AG04450 (cell line): Measurements from ENCODE around the gene CCL1. TPM values are rescaled to one million over a fixed set of nuclear protein-coding genes. Genes with fewer than 3 reads are reported as not detected.

Experiments
- CTCF ChIA-PET: fragments of 300-600, 350-600 bp; formaldehyde crosslinking; extraction: SDS; loops from one replicate; lab custom pipeline; 2022; ENCODE audit warnings: antibody characterized with exemption, inconsistent platforms; lab: Charles Lee
- POLR2A ChIA-PET: fragments of 350-600 bp; formaldehyde crosslinking; extraction: SDS; loops from one replicate; lab custom pipeline; 2021; ENCODE audit warnings: antibody characterized with exemption, inconsistent platforms; lab: Yijun Ruan, JAX
- DNase-seq: peaks from one replicate; pipeline ENCODE4 v3.0.0-alpha.2; 2011; ENCODE audit warnings: low read depth, low spot score
- H3K27ac ChIP-seq: one replicate; pipeline ENCODE4 v1.5.1; 2012; ENCODE audit warnings: low read depth, low read length, control low read depth
- H3K27me3 ChIP-seq: one replicate; pipeline ENCODE4 v1.6.0; 2012; ENCODE audit warnings: low read length; ENCODE audit not compliant: control insufficient read depth, insufficient read depth
- H3K4me3 ChIP-seq: 2 replicates; pipeline ENCODE4 v1.5.1; 2011; ENCODE audit warnings: mild to moderate bottlenecking, low read depth, low read length, control low read depth
- H3K9me3 ChIP-seq: 2 replicates; pipeline ENCODE4 v1.5.1; 2012; ENCODE audit warnings: low read length; ENCODE audit not compliant: control insufficient read depth, insufficient read depth
- CTCF ChIP-seq: IDR thresholded peaks from 2 replicates; pipeline ENCODE4 v1.5.1; 2011; ENCODE audit warnings: low read depth, low read length, control low read depth, inconsistent platforms
- polyA plus RNA-seq: library from polyadenylated mRNA; depleted of rRNA; stranded (reverse); fragments of >200 nt; gene quantifications from 2 replicates; pipeline ENCODE4 v1.2.3, GENCODE V29; 2011

CCL1 gene
- polyA plus RNA-seq, 1 experiment: not detected

GRCh38 chr17:34371405-34372100 lies 8.5 kb upstream of the CCL1 start:
- ChIA-PET CTCF (interaction anchor here (0.9 to 5.8 kb wide), 5 partner anchors 8 to 201 kb away, joined by 4 to 34 read pairs (median 5); no protein-coding TSS in a partner anchor), POLR2A (no interaction called here)
- H3K9me3 ChIP-seq: no peaks in the 10 kb centered on the region
- no peak for DNase-seq
- no peak overlapping the region for H3K27ac ChIP-seq
- no peak overlapping the region for H3K4me3 ChIP-seq
- no peak for TF ChIP-seq CTCF
- H3K27me3 ChIP-seq: peaks cover 8% of the 10 kb centered on the region

- Histone ChIP-seq H3K4me3 (no peak overlapping the region), H3K27ac (no peak overlapping the region), H3K27me3 (peaks cover 8% of the 10 kb centered on the region), H3K9me3 (no peaks in the 10 kb centered on the region)
- DNase-seq: no peak
- POLR2A ChIA-PET: no interaction called here
- CTCF ChIA-PET: interaction anchor here (4.7 to 5.8 kb wide), 2 partner anchors 10 to 171 kb away, joined by 31 to 34 read pairs; no protein-coding TSS in a partner anchor
- TF ChIP-seq CTCF: no peak
These were observed 8.0 kb upstream of the CCL1 start for GRCh38 chr17:34370997-34371395.

- no peak overlapping the region for H3K27ac ChIP-seq
- TF ChIP-seq CTCF: no peak
- DNase-seq: no peak
- ChIA-PET POLR2A (no interaction called here), CTCF (interaction anchor here (4.7 to 5.8 kb wide), 2 partner anchors 9 to 170 kb away, joined by 31 to 34 read pairs; no protein-coding TSS in a partner anchor)
- H3K27me3 ChIP-seq: peaks cover 8% of the 10 kb centered on the region
- no peak overlapping the region for H3K4me3 ChIP-seq
- no peaks in the 10 kb centered on the region for H3K9me3 ChIP-seq
These were observed 7.5 kb upstream of the CCL1 start for GRCh38 chr17:34370376-34370996.

GRCh38 chr17:34369571-34369970 lies 6.5 kb upstream of the CCL1 start:
- CTCF ChIA-PET: interaction anchor here (1.0 to 5.8 kb wide), 3 partner anchors 8 to 169 kb away, joined by 3 to 34 read pairs (median 31); no protein-coding TSS in a partner anchor
- Histone ChIP-seq H3K9me3 (no peaks in the 10 kb centered on the region), H3K27ac (no peak overlapping the region), H3K27me3 (peaks cover 6% of the 10 kb centered on the region), H3K4me3 (no peak overlapping the region)
- no peak for DNase-seq
- no peak for TF ChIP-seq CTCF
- POLR2A ChIA-PET: no interaction called here
